ENCODE data around the gene TRHDE. TPM values are rescaled to one million over a fixed set of nuclear protein-coding genes. Genes with fewer than 3 reads are reported as not detected.

Gene TRHDE
- total and polyA plus RNA-seq, 2 of the 13 experiments (the other 11 are each of a cell fraction or from before 2014, with no cell fraction given) = not detected

GRCh38 chr12:72535212-72535990, 263.2 kb downstream of the TRHDE start (continued):
- TF ChIP-seq, protein P1, sequence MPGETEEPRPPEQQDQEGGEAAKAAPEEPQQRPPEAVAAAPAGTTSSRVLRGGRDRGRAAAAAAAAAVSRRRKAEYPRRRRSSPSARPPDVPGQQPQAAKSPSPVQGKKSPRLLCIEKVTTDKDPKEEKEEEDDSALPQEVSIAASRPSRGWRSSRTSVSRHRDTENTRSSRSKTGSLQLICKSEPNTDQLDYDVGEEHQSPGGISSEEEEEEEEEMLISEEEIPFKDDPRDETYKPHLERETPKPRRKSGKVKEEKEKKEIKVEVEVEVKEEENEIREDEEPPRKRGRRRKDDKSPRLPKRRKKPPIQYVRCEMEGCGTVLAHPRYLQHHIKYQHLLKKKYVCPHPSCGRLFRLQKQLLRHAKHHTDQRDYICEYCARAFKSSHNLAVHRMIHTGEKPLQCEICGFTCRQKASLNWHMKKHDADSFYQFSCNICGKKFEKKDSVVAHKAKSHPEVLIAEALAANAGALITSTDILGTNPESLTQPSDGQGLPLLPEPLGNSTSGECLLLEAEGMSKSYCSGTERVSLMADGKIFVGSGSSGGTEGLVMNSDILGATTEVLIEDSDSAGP (CRISPR knock-in tag; IDR thresholded peaks at IDR 0.05; ENCODE audit: borderline replicate concordance) = no peak
- TF ChIP-seq EEA1 (CRISPR knock-in tag; IDR thresholded peaks at IDR 0.05; ENCODE audit: borderline replicate concordance) = no peak

DNA sequence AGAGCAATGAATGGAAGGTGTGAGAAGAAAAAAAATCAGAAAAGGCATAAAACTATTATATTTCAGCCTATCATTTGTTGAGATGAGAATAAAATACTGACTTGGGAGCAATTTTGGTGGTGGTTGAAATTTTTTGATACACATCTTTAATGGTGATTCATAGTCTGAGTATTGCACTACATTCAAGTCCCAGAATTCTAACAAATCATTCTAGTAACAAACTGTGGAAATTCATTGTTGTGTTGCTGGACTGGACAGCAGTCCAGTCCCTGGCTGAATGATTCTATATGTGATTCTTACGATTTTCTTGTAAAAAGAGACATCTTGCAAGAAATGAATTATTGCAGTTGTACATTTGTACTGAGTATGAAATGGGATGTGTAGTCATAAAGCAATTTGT, 268.6 kb downstream of the TRHDE start:
- 0% methylated on average over 1 of the region's 1 CpG for whole genome bisulfite sequencing (ENCODE audit: low lambda C conversion rate)
- Histone ChIP-seq H3K27ac (ENCODE audit: extremely low read length, insufficient read depth, low read length) (no peak overlapping the region), H2AFZ (ENCODE audit: low read length) (no peak overlapping the region), H3K79me2 (ENCODE audit: insufficient read depth, low read length) (no peaks in the 10 kb centered on the region), H4K20me1 (ENCODE audit: insufficient read depth, low read length) (no peaks in the 10 kb centered on the region), H3K4me3 (replicated peaks in 1 of 3; ENCODE audit: insufficient read depth in 1 of 3, low read depth in 2 of 3, low read length in 3 of 3) (no peak overlapping the region), H3K9me3 (ENCODE audit: low read length) (no peaks in the 10 kb centered on the region), H3K36me3 (replicated peaks in 1 of 2; ENCODE audit: control insufficient read depth in 1 of 2, insufficient read depth in 2 of 2, low read length in 2 of 2) (no peaks in the 10 kb centered on the region), H3K4me1 (ENCODE audit: insufficient read depth, low read length) (no peaks in the 10 kb centered on the region), H3K27me3 (ENCODE audit: control insufficient read depth in 1 of 2, insufficient read depth in 2 of 2, low read length in 2 of 2) (no peaks in the 10 kb centered on the region), H3K9ac (ENCODE audit: insufficient read depth, low read depth, low read length) (no peak overlapping the region), H3K4me2 (ENCODE audit: low read depth, low read length) (no peak overlapping the region)
- intact Hi-C loops (cut with micrococcal nuclease; ENCODE audit: unreplicated experiment) (no loop called here), in situ Hi-C loops (cut with HindIII; ENCODE audit: extremely low pct_ligation_motif_present, low pct_unique_long_range_greater_than_20kb) (no loop called here)
- CTCF ChIA-PET (ENCODE audit: low intra/inter-chr PET ratio, low total read pairs) = no interaction called here
- POLR2A ChIA-PET = no interaction called here
- FAIRE-seq (no peak), DNase-seq (ENCODE audit: low spot score) (no peak), ATAC-seq (no peak)
- no peak for TF ChIP-seq ZNF138 (CRISPR knock-in tag; IDR thresholded peaks at IDR 0.05; ENCODE audit: low read depth)
- no peak for TF ChIP-seq ZNF720 (CRISPR knock-in tag; IDR thresholded peaks at IDR 0.05)
- TF ChIP-seq POLR2AphosphoS5 (IDR thresholded peaks at IDR 0.05; ENCODE audit: low read depth, low read length) = no peak
- TF ChIP-seq MTERF4 (CRISPR knock-in tag; IDR thresholded peaks at IDR 0.05) = no peak
- TF ChIP-seq SRY (CRISPR knock-in tag; IDR thresholded peaks at IDR 0.05) = no peak
- BruUV-seq (replicated peaks) = no TSS peak
